Right lobe of liver (tissue), 6 donors: ENCODE results near the gene FNDC3A. TPM values are rescaled to one million over a fixed set of nuclear protein-coding genes. Genes with fewer than 3 reads are reported as not detected.

Experiments used
- ATAC-seq, 4 donors: fragments of 200-7000 bp; cut with Tn5 transposase; one replicate each; pipeline ENCODE4 v1.9.1; 2020; ENCODE audit warnings: mild to moderate bottlenecking in 4 of 4, moderate library complexity in 4 of 4
- DNase-seq, 3 donors: peaks; one replicate each; pipeline ENCODE4 v3.0.0-alpha.2; 2020
- H3K27ac ChIP-seq, 3 donors: fragments of 200-600 bp; one replicate each; pipeline ENCODE4 v1.8.0; 2022
- H3K27me3 ChIP-seq, 2 donors: fragments of 200-600 bp; one replicate each; pipeline ENCODE4 v1.8.0; 2022
- H3K36me3 ChIP-seq, 4 donors: fragments of 200-600 bp; sonication (generic) in 1 of 4; one replicate each; pipeline versions ENCODE4 v1.5.1 to v1.8.0; 2017 to 2022; ENCODE audit warnings: control low read depth in 1 of 4
- H3K4me1 ChIP-seq, 4 donors: fragments of 200-600 bp; sonication (generic) in 1 of 4; one replicate each; pipeline versions ENCODE4 v1.5.1 to v1.8.0; 2017 to 2022; ENCODE audit warnings: control low read depth in 1 of 4
- H3K4me3 ChIP-seq, 3 donors: fragments of 200-600 bp; one replicate each; pipeline ENCODE4 v1.8.0; 2022
- H3K9me3 ChIP-seq, 4 donors: fragments of 200-600 bp; sonication (generic) in 1 of 4; one replicate each; pipeline versions ENCODE4 v1.5.1 to v1.8.0; 2017 to 2022; ENCODE audit warnings: control low read depth in 1 of 4
- CTCF ChIP-seq, 4 donors: fragments of 200-600 bp in 3 of 4; fragments of 450-650 bp in 1 of 4; IDR thresholded peaks; one replicate each; pipeline versions ENCODE4 v1.5.1 to v1.8.0; 2016 to 2022; ENCODE audit warnings: antibody characterized with exemption in 4 of 4, mild to moderate bottlenecking in 2 of 4
- POLR2A ChIP-seq: fragments of 450-650 bp; IDR thresholded peaks from one replicate; pipeline ENCODE4 v1.6.1; 2017; ENCODE audit warnings: antibody characterized with exemption, mild to moderate bottlenecking
- WGBS: methylation state at CpG from one replicate; pipeline ENCODE4 v1.1.6; 2018; ENCODE audit warnings: low coverage, low lambda C conversion rate; ENCODE audit not compliant: insufficient coverage; ENCODE audit errors: missing lambda C conversion rate; 5-methylcytosine and 5-hydroxymethylcytosine counted together
- intact Hi-C, 2 donors: fragments of 100-400 bp; cut with DNase I; formaldehyde crosslinking; loops; one replicate each; pipeline versions ENCODE4 v1.11.2 to v1.14.1; 2022
- long read RNA-seq: library from polyadenylated mRNA; unstranded; transcript quantifications from one replicate; pipeline ENCODE4 v2.0.0, GENCODE V29; 2019
- total RNA-seq, 6 experiments: library from RNA; depleted of rRNA in 2 of 6; stranded (reverse); fragments of >200 nt in 2 of 6; fragmentation: NEBNext Ultra II Directional in 3 of 6; extraction: Animal tissue kit (Norgen Biotek cat#: 25700) in 3 of 6; gene quantifications; one replicate each; pipeline versions ENCODE4 v1.1.0 to v1.2.4, GENCODE V29; 2016 to 2023
- donor health status: DM: no; HTN: yes; CAD: no.
- donor health status: DM: no; HTN: no; CAD: no.
- donor health status: DM: no; HTN: no; CAD: no.
- donor health status: DM: no; HTN: yes; CAD: no.
- donor health status: DM: no; HTN: yes; CAD: no.

FNDC3A gene
- total RNA-seq, result 10 to 100 TPM; 43.4 to 53.2 (median 47.9) TPM
- long read RNA-seq, partial matches to known transcripts, result 5 of 6 reads
- long read RNA-seq, other reads (novel, unspliced or antisense), result 1 of 6 reads

- H3K4me3 ChIP-seq, result peak within 1 kb of the TSS; percentile 75 to 82 (median 78)
- intact Hi-C loops, result no loop called here
- H3K27me3 ChIP-seq, result no peaks in the 10 kb centered on the region
- no peaks in the 10 kb centered on the region for H3K36me3 ChIP-seq
- peak; percentile 88 to 92 (median 92) for DNase-seq
- WGBS, result 0% methylated on average over 15 of the region's 86 CpGs
- H3K4me1 ChIP-seq, result peaks cover 0 to 18% (median 0%) of the 10 kb centered on the region in 4 donors
- peak in 2 of 4 donors; percentile 14 to 35 for TF ChIP-seq CTCF (IDR thresholded peaks at IDR 0.05)
- TF ChIP-seq POLR2A, result peak; percentile 78
- peak; percentile 86 to 95 (median 90) for ATAC-seq
- peak within 1 kb of the TSS; percentile 96 to 99 (median 99) for H3K27ac ChIP-seq
- peaks cover 0 to 5% (median 0%) of the 10 kb centered on the region in 4 donors for H3K9me3 ChIP-seq
Measured at GRCh38 chr13:48975856-48976575, at the start of gene FNDC3A. FNDC3A (plus strand) TSS chr13:48975912; CDS start chr13:49006191, 30,279 bp downstream.

- Histone ChIP-seq H3K9me3 (no peaks in the 10 kb centered on the region), H3K4me1 (peaks cover 0 to 13% (median 0%) of the 10 kb centered on the region in 4 donors), H3K36me3 (no peaks in the 10 kb centered on the region), H3K27ac (peak overlapping the region in 1 of 3 donors; percentile 70), H3K27me3 (no peaks in the 10 kb centered on the region), H3K4me3 (no peak overlapping the region)
- ATAC-seq, result peak; percentile 97 to 98 (median 98)
- 37% methylated on average over 5 of the region's 5 CpGs for WGBS
- TF ChIP-seq POLR2A, result no peak
- TF ChIP-seq CTCF (IDR thresholded peaks at IDR 0.05), result no peak
- intact Hi-C loops, result no loop called here
- DNase-seq, result peak; percentile 49 to 60 (median 52)
Measured at GRCh38 chr13:48928757-48929430, 46.8 kb upstream of the FNDC3A start.

- intact Hi-C loops, result no loop called here
- H3K9me3 ChIP-seq, result no peaks in the 10 kb centered on the region
- TF ChIP-seq POLR2A (no peak), CTCF (IDR thresholded peaks at IDR 0.05) (no peak)
- H3K27me3 ChIP-seq, result no peaks in the 10 kb centered on the region
- 69% methylated on average over 1 of the region's 1 CpG for WGBS
- no peaks in the 10 kb centered on the region for H3K36me3 ChIP-seq
- ATAC-seq (no peak), DNase-seq (no peak)
- H3K4me3 ChIP-seq, result no peak overlapping the region
- H3K4me1 ChIP-seq, result peaks cover 0 to 13% (median 0%) of the 10 kb centered on the region in 4 donors
- H3K27ac ChIP-seq, result no peak overlapping the region
Measured at GRCh38 chr13:48930918-48931317, 44.8 kb upstream of the FNDC3A start.

- ATAC-seq (no peak), DNase-seq (no peak)
- Histone ChIP-seq H3K4me1 (no peaks in the 10 kb centered on the region), H3K27ac (no peak overlapping the region), H3K4me3 (no peak overlapping the region), H3K36me3 (no peaks in the 10 kb centered on the region), H3K27me3 (no peaks in the 10 kb centered on the region), H3K9me3 (no peaks in the 10 kb centered on the region)
- intact Hi-C loops, result no loop called here
- TF ChIP-seq CTCF (IDR thresholded peaks at IDR 0.05) (no peak), POLR2A (no peak)
Measured at GRCh38 chr13:48938308-48938943, 37.3 kb upstream of the FNDC3A start.
